Measurements from ENCODE around the gene RAB44.
"Not testable (repeated sequence)": the region's sequence is repeated elsewhere in the genome, so short reads cannot be mapped to it uniquely, and the experiment has no call there.

The RAB44 gene, protein sequence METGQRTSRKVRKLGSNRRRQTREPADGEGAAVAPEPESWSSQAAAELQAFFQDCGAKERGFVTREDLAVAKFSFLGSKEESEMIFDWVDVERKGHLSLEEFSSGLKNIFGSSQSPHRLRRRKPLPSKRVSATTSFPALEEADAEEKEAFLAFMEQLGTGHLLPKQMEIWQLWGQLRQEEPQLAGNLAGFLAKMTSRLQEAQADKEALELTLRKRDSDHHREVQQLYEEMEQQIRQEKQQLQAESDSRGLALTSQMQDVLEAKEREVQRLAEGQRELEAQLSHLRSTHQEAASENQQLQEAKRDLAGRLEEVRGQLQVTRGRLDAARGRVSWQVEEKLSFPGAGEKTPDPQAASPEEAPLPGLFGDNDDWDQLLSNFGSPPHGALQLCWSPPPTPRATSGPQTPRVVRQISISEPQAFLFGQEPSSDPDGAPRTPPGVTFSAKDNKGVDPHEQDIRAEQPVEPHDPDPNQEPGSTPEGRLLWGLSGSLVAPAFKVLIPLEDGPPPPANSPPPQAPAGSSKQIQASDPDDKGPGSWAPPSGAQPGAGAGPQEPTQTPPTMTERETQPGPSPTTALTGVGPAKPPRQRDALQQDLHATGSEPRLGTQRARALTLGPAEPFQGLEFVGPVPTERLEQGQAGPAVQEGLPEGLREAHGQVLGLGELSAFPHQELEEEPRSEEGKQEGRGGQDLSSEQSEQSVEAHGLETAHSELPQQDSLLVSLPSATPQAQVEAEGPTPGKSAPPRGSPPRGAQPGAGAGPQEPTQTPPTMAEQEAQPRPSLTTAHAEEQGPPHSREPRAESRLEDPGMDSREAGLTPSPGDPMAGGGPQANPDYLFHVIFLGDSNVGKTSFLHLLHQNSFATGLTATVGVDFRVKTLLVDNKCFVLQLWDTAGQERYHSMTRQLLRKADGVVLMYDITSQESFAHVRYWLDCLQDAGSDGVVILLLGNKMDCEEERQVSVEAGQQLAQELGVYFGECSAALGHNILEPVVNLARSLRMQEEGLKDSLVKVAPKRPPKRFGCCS

DNA sequence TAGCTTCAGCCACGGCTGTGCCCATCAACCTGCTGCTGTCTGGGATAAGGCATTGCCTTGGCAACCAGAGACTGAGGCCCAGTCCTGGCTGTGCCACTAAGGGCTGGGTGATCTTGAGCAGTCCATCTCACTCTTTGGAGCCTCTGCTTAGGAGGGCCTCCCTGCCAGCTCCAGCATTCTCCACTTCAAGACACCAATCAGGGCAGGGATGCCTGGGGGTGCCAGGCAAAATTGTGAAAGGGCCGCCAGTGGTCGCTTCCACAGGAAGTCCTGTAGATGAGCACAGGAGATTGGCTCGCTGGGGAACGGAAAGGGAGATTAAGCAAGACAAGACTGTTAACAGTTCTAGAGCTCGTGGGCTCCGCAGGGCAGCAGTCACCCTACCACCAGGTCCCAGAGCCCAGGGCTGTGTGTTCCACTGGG is at the start of gene RAB44:
TSS of gene RAB44 (plus strand) at position 346 of the 423 bp plus-strand sequence. CDS start 6,410 bp downstream, outside the sequence.
- no peak within 1 kb of the TSS for H3K4me3 ChIP-seq (ENCODE audit: low read length)
- H3K36me3 ChIP-seq (ENCODE audit: control insufficient read depth, insufficient read depth, low read length), result no peaks in the 10 kb centered on the region
- no peak within 1 kb of the TSS for H3K9ac ChIP-seq (ENCODE audit: low read length)

GRCh38 chr6:36649086-36649485 is 48.5 kb upstream of the RAB44 start:
- H3K27me3 ChIP-seq (ENCODE audit: control insufficient read depth, insufficient read depth, low read length), result no peaks in the 10 kb centered on the region
- no peak overlapping the region for H3K4me3 ChIP-seq (ENCODE audit: low read length)
- no peak overlapping the region for H3K9ac ChIP-seq (ENCODE audit: low read length)
- peaks cover 6% of the 10 kb centered on the region for H3K4me1 ChIP-seq (ENCODE audit: control insufficient read depth, insufficient read depth, low read length)
- no peaks in the 10 kb centered on the region for H3K9me3 ChIP-seq (ENCODE audit: control insufficient read depth, low read length)
- H3K36me3 ChIP-seq (ENCODE audit: control insufficient read depth, insufficient read depth, low read length), result no peaks in the 10 kb centered on the region

More for the DNA sequence above, at the start of gene RAB44:
- no peaks in the 10 kb centered on the region for H3K27me3 ChIP-seq (ENCODE audit: control insufficient read depth, insufficient read depth, low read length)
- peaks cover 30% of the 10 kb centered on the region for H3K4me1 ChIP-seq (ENCODE audit: control insufficient read depth, insufficient read depth, low read length)
- H3K9me3 ChIP-seq (ENCODE audit: control insufficient read depth, low read length), result no peaks in the 10 kb centered on the region

DNA sequence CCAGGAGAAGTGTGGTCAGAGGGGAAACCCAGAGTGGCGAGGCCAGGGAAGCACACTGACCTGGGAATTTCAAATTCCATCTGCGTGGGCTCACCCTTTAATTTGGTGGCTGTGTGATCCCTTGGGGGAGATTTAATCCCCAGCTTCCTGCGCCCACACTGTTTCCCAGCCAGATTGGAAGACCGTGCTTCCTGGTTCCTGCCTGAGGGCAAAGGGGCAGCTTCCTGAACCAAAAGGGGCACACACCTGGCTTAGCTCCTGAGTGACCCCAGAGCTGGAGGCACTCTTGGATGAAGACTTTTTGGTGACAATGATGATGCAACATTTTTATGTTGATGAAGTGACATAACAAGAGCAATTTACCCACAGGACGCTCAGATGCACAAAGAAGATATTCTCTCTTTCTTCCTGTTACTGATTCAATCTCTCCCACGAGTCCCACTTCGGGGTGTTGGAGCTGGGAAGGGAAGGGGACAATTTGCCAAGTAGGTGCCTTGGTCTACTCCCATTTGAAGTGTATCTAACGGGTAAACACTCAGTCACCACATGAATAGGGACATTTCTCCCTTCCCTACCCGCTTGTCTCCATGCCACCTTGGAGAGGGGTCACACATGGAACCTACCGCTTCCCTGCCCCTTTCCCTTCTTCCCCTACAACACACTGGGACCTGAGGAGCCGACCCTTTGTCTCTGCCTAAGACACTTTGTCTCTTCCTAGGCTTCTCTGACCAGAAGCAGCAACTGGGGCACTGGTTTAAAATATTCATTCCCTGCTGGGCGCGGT is 47.7 kb upstream of the RAB44 start:
- no peaks in the 10 kb centered on the region for H3K9me3 ChIP-seq (ENCODE audit: control insufficient read depth, low read length)
- no peaks in the 10 kb centered on the region for H3K27me3 ChIP-seq (ENCODE audit: control insufficient read depth, insufficient read depth, low read length)
- no peak overlapping the region for H3K4me3 ChIP-seq (ENCODE audit: low read length)
- H3K4me1 ChIP-seq (ENCODE audit: control insufficient read depth, insufficient read depth, low read length), result peaks cover 6% of the 10 kb centered on the region
- H3K36me3 ChIP-seq (ENCODE audit: control insufficient read depth, insufficient read depth, low read length), result no peaks in the 10 kb centered on the region
- no peak overlapping the region for H3K9ac ChIP-seq (ENCODE audit: low read length)

DNA sequence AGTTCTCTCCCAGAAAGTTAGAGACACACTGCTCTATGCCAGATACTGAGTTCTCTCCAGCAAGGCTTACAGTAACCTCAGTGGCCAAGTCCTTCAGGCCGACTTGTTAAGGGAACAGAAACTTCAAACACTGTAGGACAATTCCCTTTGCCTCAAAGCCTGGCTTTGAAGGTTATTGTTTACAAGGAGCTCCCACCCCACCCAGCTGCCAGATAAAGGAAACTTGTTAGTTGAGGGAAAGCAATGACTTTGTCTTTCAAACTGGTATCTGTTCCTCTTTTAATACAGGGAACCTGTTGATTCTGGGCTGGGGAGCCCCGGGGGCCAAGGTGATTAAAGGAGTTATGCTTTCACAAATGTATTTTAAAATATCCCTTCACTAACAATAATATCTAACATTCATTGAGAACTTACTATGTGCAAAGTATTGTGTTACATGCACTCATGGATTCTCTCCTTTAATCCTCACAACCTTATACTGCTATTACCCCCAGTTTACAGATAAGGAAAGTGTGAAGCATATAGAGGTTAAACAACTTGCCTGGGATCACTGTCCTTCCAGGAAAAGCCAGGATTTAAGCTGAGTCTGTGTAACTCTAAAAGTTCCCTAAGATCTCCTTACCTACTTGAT is 46.7 kb upstream of the RAB44 start:
- no peak overlapping the region for H3K4me3 ChIP-seq (ENCODE audit: low read length)
- peaks cover 6% of the 10 kb centered on the region for H3K4me1 ChIP-seq (ENCODE audit: control insufficient read depth, insufficient read depth, low read length)
- H3K27me3 ChIP-seq (ENCODE audit: control insufficient read depth, insufficient read depth, low read length), result no peaks in the 10 kb centered on the region
- H3K9me3 ChIP-seq (ENCODE audit: control insufficient read depth, low read length), result no peaks in the 10 kb centered on the region
- H3K9ac ChIP-seq (ENCODE audit: low read length), result no peak overlapping the region
- no peaks in the 10 kb centered on the region for H3K36me3 ChIP-seq (ENCODE audit: control insufficient read depth, insufficient read depth, low read length)

- H3K4me3 ChIP-seq (ENCODE audit: low read length), result no peak overlapping the region
- no peaks in the 10 kb centered on the region for H3K9me3 ChIP-seq (ENCODE audit: control insufficient read depth, low read length)
- no peaks in the 10 kb centered on the region for H3K27me3 ChIP-seq (ENCODE audit: control insufficient read depth, insufficient read depth, low read length)
- H3K4me1 ChIP-seq (ENCODE audit: control insufficient read depth, insufficient read depth, low read length), result peaks cover 6% of the 10 kb centered on the region
- H3K36me3 ChIP-seq (ENCODE audit: control insufficient read depth, insufficient read depth, low read length), result no peaks in the 10 kb centered on the region
- H3K9ac ChIP-seq (ENCODE audit: low read length), result no peak overlapping the region
Observed at GRCh38 chr6:36651659-36652379, 45.8 kb upstream of the RAB44 start.

DNA sequence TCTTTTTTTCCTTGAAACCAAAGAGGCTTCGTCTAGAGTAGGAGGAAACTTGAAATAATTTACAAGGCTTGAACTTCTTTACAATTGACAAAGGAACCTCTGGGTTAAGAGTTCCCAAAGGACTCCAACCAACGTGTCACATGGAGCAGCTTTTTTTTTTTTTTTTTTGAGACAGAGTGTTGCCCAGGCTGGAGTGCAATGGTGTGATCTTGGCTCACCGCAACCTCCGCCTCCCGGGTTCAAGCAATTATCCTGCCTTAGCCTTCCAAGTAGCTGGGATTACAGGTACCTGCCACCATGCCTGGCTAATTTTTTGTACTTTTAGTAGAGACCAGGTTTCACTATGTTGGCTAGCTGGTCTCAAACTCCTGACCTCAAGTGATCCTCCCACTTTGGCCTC is 43.2 kb upstream of the RAB44 start:
- H3K9me3 ChIP-seq (ENCODE audit: control insufficient read depth, low read length); H3K4me1 ChIP-seq (ENCODE audit: control insufficient read depth, insufficient read depth, low read length); H3K9ac ChIP-seq (ENCODE audit: low read length); H3K4me3 ChIP-seq (ENCODE audit: low read length); H3K36me3 ChIP-seq (ENCODE audit: control insufficient read depth, insufficient read depth, low read length); H3K27me3 ChIP-seq (ENCODE audit: control insufficient read depth, insufficient read depth, low read length): not testable (repeated sequence)

GRCh38 chr6:36655085-36655724 is 42.4 kb upstream of the RAB44 start:
- H3K36me3 ChIP-seq (ENCODE audit: control insufficient read depth, insufficient read depth, low read length), result no peaks in the 10 kb centered on the region
- H3K4me3 ChIP-seq (ENCODE audit: low read length), result no peak overlapping the region
- peaks cover 3% of the 10 kb centered on the region for H3K4me1 ChIP-seq (ENCODE audit: control insufficient read depth, insufficient read depth, low read length)
- H3K9me3 ChIP-seq (ENCODE audit: control insufficient read depth, low read length), result no peaks in the 10 kb centered on the region
- H3K27me3 ChIP-seq (ENCODE audit: control insufficient read depth, insufficient read depth, low read length), result peaks cover 3% of the 10 kb centered on the region
- no peak overlapping the region for H3K9ac ChIP-seq (ENCODE audit: low read length)

DNA sequence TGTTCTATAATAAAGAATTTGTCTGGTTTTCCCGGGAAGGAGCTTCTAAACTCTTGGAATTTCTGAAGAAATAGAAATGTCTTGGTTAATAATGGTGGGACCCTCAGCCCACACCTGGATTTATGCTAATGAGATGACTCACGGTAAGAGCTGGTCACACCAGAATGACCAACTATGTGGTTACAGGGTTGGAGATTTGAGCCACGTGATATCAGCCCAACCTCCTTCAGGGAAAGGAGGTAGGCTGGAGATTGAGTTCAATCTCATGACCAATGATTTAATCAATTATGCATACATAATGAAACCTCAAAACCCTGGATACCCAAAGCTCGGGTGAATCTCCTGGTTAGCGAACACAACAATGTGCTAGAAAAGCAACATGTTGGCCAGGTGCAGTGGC is 41.2 kb upstream of the RAB44 start:
- Histone ChIP-seq H3K9ac (ENCODE audit: low read length) (no peak overlapping the region), H3K4me3 (ENCODE audit: low read length) (no peak overlapping the region), H3K36me3 (ENCODE audit: control insufficient read depth, insufficient read depth, low read length) (no peaks in the 10 kb centered on the region), H3K9me3 (ENCODE audit: control insufficient read depth, low read length) (no peaks in the 10 kb centered on the region), H3K4me1 (ENCODE audit: control insufficient read depth, insufficient read depth, low read length) (peaks cover 8% of the 10 kb centered on the region), H3K27me3 (ENCODE audit: control insufficient read depth, insufficient read depth, low read length) (peaks cover 4% of the 10 kb centered on the region)

- no peaks in the 10 kb centered on the region for H3K36me3 ChIP-seq (ENCODE audit: control insufficient read depth, insufficient read depth, low read length)
- H3K4me3 ChIP-seq (ENCODE audit: low read length), result no peak overlapping the region
- H3K9ac ChIP-seq (ENCODE audit: low read length), result no peak overlapping the region
- no peaks in the 10 kb centered on the region for H3K9me3 ChIP-seq (ENCODE audit: control insufficient read depth, low read length)
- peaks cover 4% of the 10 kb centered on the region for H3K27me3 ChIP-seq (ENCODE audit: control insufficient read depth, insufficient read depth, low read length)
- H3K4me1 ChIP-seq (ENCODE audit: control insufficient read depth, insufficient read depth, low read length), result peaks cover 13% of the 10 kb centered on the region
Observed at GRCh38 chr6:36657271-36657670, 40.4 kb upstream of the RAB44 start.

- H3K4me1 ChIP-seq (ENCODE audit: control insufficient read depth, insufficient read depth, low read length), result peaks cover 20% of the 10 kb centered on the region
- H3K36me3 ChIP-seq (ENCODE audit: control insufficient read depth, insufficient read depth, low read length), result no peaks in the 10 kb centered on the region
- H3K27me3 ChIP-seq (ENCODE audit: control insufficient read depth, insufficient read depth, low read length), result peaks cover 4% of the 10 kb centered on the region
- H3K9ac ChIP-seq (ENCODE audit: low read length), result no peak overlapping the region
- H3K9me3 ChIP-seq (ENCODE audit: control insufficient read depth, low read length), result no peaks in the 10 kb centered on the region
- H3K4me3 ChIP-seq (ENCODE audit: low read length), result no peak overlapping the region
Observed at GRCh38 chr6:36657942-36658544, 39.6 kb upstream of the RAB44 start.
